HG02759 (cell line): ENCODE results near the gene HS6ST3.

Source experiments
- ATAC-seq: cut with Tn5 transposase; IDR thresholded peaks from one replicate; pipeline ENCODE4 v1.9.1; 2021; ENCODE audit warnings: mild to moderate bottlenecking, moderate library complexity; ENCODE audit not compliant: unreplicated experiment

Gene HS6ST3

GRCh38 chr13:96198038-96198437, 108.1 kb downstream of the HS6ST3 start:
- no peak for ATAC-seq

GRCh38 chr13:96199315-96199714, 109.4 kb downstream of the HS6ST3 start:
- ATAC-seq: no peak

GRCh38 chr13:96200810-96201209, 110.9 kb downstream of the HS6ST3 start:
- ATAC-seq: no peak

GRCh38 chr13:96202315-96202714, 112.4 kb downstream of the HS6ST3 start:
- ATAC-seq: no peak

GRCh38 chr13:96203471-96203870, 113.6 kb downstream of the HS6ST3 start:
- ATAC-seq: no peak

GRCh38 chr13:96214824-96215445, 125.0 kb downstream of the HS6ST3 start:
- no peak for ATAC-seq

- ATAC-seq: no peak
Measured at GRCh38 chr13:96216543-96216942, 126.6 kb downstream of the HS6ST3 start.

- no peak for ATAC-seq
Measured at GRCh38 chr13:96218475-96218874, 128.6 kb downstream of the HS6ST3 start.

- ATAC-seq: no peak
Measured at GRCh38 chr13:96221471-96221870, 131.6 kb downstream of the HS6ST3 start.

GRCh38 chr13:96223231-96223630, 133.3 kb downstream of the HS6ST3 start:
- ATAC-seq: no peak

- peak; percentile 89 for ATAC-seq
Measured at GRCh38 chr13:96229356-96229755, 139.4 kb downstream of the HS6ST3 start.

GRCh38 chr13:96238241-96238640, 148.3 kb downstream of the HS6ST3 start:
- no peak for ATAC-seq

- ATAC-seq: no peak
Measured at GRCh38 chr13:96238861-96239260, 149.0 kb downstream of the HS6ST3 start.

- no peak for ATAC-seq
Measured at GRCh38 chr13:96243376-96243775, 153.5 kb downstream of the HS6ST3 start.

GRCh38 chr13:96248103-96248502, 158.2 kb downstream of the HS6ST3 start:
- no peak for ATAC-seq

GRCh38 chr13:96248996-96249395, 159.1 kb downstream of the HS6ST3 start:
- ATAC-seq: no peak

- ATAC-seq: no peak
Measured at GRCh38 chr13:96252903-96253302, 163.0 kb downstream of the HS6ST3 start.

GRCh38 chr13:96273196-96273595, 183.3 kb downstream of the HS6ST3 start:
- ATAC-seq: no peak

GRCh38 chr13:96274046-96274445, 184.1 kb downstream of the HS6ST3 start:
- no peak for ATAC-seq

- no peak for ATAC-seq
Measured at GRCh38 chr13:96279904-96280303, 190.0 kb downstream of the HS6ST3 start.

- ATAC-seq: no peak
Measured at GRCh38 chr13:96284971-96285370, 195.1 kb downstream of the HS6ST3 start.

GRCh38 chr13:96285729-96286128, 195.8 kb downstream of the HS6ST3 start:
- no peak for ATAC-seq
